ENCODE measurements around the gene MUS81.

The MUS81 gene

DNA sequence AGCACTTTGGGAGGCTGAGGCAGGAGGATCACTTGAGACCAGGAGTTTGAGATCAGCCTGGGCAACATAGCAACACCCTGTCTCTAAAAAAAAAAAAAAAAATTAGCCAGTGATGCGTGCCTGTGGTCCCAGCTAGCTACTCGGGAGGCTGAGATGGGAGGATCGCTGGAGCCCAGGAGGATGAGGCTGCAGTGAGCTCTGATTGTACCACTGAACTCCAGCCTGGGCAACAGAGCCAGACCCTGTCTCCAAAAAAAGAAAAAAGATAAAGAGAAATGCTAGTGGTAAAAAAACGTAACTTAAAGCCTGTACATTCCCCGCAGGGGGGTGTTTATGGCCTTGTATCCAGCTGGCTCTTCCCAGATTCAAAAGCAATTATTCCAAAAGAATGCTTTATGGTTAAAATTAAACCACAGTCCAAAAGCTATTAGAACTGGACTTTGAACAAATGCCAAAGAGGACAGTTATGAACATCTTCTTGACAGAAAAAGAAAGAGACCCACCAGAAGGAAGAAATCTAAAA, 42.9 kb upstream of the MUS81 start:
- TF ChIP-seq, protein P1, sequence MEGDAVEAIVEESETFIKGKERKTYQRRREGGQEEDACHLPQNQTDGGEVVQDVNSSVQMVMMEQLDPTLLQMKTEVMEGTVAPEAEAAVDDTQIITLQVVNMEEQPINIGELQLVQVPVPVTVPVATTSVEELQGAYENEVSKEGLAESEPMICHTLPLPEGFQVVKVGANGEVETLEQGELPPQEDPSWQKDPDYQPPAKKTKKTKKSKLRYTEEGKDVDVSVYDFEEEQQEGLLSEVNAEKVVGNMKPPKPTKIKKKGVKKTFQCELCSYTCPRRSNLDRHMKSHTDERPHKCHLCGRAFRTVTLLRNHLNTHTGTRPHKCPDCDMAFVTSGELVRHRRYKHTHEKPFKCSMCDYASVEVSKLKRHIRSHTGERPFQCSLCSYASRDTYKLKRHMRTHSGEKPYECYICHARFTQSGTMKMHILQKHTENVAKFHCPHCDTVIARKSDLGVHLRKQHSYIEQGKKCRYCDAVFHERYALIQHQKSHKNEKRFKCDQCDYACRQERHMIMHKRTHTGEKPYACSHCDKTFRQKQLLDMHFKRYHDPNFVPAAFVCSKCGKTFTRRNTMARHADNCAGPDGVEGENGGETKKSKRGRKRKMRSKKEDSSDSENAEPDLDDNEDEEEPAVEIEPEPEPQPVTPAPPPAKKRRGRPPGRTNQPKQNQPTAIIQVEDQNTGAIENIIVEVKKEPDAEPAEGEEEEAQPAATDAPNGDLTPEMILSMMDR (IDR thresholded peaks at IDR 0.05; ENCODE audit: insufficient read depth, low read length, poor library complexity, severe bottlenecking): no peak
- H3K36me3 ChIP-seq (ENCODE audit: control insufficient read depth, insufficient read depth, low read length): no peaks in the 10 kb centered on the region
- no peaks in the 10 kb centered on the region; the same call in 1 of the 2 replicates for H3K27me3 ChIP-seq (replicated peaks; ENCODE audit: control insufficient read depth, insufficient read depth, low read length)
- H3K4me3 ChIP-seq (replicated peaks; ENCODE audit: low read depth, low read length): peak overlapping the region; percentile 65
- DNase-seq (ENCODE audit: extremely low read depth, insufficient read length): no peak

DNA sequence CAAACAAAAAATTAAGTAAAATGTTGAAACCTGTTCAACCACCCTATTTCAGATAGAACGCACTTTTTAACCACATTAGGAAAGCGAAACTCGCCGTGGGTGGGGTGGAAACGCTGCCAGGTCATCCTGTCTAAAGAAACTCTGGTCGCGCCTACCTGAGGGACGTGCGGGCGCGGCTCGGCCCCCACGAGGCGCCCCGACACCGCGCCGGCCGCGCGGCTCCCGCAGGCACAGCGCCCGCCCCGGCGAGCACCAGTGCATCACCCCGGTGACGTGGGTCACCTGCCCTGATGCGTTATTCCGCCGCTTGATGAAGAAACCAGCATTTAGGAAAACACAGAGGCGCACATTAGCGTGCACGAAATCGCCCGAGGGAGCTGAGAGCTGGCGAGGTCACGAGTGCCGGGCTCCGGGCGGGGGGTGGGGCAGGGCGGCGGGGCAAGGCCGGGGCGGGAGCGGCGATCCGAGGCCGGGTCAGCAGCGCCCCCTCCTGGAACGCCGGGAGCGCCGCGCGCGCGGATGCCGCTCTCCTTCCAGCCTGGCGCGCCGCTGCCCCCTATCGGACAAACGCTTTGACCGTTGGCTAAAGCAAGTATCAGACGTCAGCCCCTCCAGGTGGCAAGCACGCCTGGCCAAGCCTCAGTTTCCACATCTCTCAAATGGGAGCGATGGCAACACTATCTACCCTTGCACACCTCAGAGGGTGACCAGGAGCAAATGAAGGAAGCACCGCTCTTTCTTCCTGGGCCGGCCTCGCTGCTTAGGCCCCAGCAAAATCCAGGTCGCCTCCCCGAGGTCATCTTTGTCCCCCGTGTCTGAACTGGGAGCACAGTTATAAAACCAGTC, 42.2 kb upstream of the MUS81 start:
- Histone ChIP-seq H3K4me3 (replicated peaks; ENCODE audit: low read depth, low read length) (peak overlapping the region; percentile 65), H3K27me3 (replicated peaks; ENCODE audit: control insufficient read depth, insufficient read depth, low read length) (no peaks in the 10 kb centered on the region), H3K36me3 (ENCODE audit: control insufficient read depth, insufficient read depth, low read length) (no peaks in the 10 kb centered on the region)
- DNase-seq (ENCODE audit: extremely low read depth, insufficient read length): peak; percentile 83
- TF ChIP-seq, protein P1 (IDR thresholded peaks at IDR 0.05; ENCODE audit: insufficient read depth, low read length, poor library complexity, severe bottlenecking): peak; percentile 96

DNA sequence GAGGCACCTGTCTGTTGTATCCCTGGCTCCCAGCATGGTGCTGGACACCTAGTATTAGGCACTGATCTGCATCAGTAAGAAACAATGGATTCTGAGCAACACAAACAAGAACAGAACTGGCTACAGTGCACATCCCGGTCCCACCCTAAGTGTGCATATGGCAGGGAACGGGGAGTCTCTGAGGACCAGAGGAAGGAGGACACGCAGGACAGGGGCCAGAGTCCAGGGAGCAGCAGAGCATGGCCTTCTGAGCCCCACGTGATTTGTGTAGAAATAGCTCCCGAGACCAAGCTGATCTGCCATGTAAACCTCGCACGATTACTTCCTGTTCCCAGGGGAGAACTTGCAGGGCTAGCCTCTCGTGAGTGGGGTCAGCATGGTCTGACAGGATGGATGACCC, 39.1 kb upstream of the MUS81 start:
- Histone ChIP-seq H3K27me3 (replicated peaks; ENCODE audit: control insufficient read depth, insufficient read depth, low read length) (no peaks in the 10 kb centered on the region), H3K4me3 (replicated peaks; ENCODE audit: low read depth, low read length) (no peak overlapping the region), H3K36me3 (ENCODE audit: control insufficient read depth, insufficient read depth, low read length) (no peaks in the 10 kb centered on the region)
- TF ChIP-seq, protein P1 (IDR thresholded peaks at IDR 0.05; ENCODE audit: insufficient read depth, low read length, poor library complexity, severe bottlenecking): no peak
- no peak for DNase-seq (ENCODE audit: extremely low read depth, insufficient read length)

DNA sequence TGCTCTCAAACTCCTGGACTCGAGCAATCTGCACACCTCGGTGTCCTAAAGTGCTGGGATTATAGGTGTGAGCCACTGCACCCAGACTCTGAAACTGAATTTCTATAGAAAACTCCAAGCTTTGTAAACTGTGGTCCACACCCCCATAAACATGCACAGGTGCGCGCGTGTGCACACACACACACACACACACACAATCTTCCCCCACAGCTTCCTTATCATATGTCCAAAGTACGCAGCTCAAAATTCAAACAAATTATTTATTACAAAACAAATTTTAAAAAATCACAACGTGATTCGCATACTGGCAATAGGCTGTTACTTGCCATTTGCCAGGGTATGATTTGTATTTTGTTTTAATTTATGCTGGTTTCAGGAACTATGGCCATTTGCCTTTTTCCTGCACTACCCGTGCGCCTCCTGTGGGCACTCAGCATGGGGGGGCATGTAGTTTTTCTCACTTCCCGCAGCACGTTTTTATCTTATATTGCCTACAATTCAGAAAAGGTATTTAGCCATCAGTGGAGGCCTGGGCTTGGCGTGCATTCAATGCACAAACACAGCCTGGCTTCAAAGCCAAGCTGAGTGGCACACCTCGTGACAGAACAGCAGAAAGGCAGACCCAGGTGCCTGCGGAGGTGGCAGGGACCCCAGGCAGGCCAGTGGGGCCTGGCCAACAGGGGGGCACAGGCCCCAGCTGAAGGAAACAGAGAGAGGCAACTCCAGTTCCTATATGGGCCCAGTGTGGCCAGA, 37.3 kb upstream of the MUS81 start:
- H3K27me3 ChIP-seq (replicated peaks; ENCODE audit: control insufficient read depth, insufficient read depth, low read length): no peaks in the 10 kb centered on the region
- no peak overlapping the region for H3K4me3 ChIP-seq (replicated peaks; ENCODE audit: low read depth, low read length)
- DNase-seq (ENCODE audit: extremely low read depth, insufficient read length): no peak
- H3K36me3 ChIP-seq (ENCODE audit: control insufficient read depth, insufficient read depth, low read length): no peaks in the 10 kb centered on the region
- TF ChIP-seq, protein P1 (IDR thresholded peaks at IDR 0.05; ENCODE audit: insufficient read depth, low read length, poor library complexity, severe bottlenecking): no peak

DNA sequence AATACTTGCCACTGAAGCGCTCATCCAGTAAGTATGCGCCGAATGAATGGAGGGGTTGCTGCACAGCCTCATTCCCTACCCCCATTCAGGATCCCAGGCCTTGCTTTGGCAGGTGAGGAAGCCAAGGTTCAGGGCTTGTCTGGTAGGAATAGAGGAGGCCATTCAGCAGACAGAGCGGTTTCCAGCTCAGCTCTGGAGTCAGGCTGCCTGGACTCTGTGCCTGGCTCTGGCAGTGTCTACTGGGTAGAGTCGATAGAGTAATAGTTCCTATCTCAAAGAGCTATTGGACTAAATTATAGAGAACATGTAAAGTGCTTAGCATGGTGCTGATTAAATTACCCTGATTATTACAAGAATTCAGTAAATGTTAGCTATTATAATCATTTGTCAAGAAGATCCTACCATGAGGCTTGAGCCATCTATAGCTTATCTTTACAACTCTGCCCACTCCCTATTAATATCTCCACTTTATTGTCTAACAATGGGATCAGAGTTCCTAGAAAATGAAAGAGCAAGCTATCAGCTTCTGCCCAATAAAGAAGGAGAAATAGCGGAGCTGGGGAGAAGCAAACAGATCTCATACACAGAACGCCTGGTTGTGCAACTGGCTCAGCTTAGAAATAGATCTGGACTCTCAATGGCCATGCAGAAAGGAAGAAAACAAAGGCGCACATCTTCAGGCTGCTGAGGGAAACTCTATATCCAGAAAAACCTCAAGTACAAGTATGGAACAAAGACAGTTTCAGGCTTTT, 33.1 kb upstream of the MUS81 start:
- Histone ChIP-seq H3K36me3 (ENCODE audit: control insufficient read depth, insufficient read depth, low read length) (no peaks in the 10 kb centered on the region), H3K4me3 (replicated peaks; ENCODE audit: low read depth, low read length) (no peak overlapping the region), H3K27me3 (replicated peaks; ENCODE audit: control insufficient read depth, insufficient read depth, low read length) (no peaks in the 10 kb centered on the region)
- DNase-seq (ENCODE audit: extremely low read depth, insufficient read length): no peak
- TF ChIP-seq, protein P1 (IDR thresholded peaks at IDR 0.05; ENCODE audit: insufficient read depth, low read length, poor library complexity, severe bottlenecking): no peak

Data from GM06990 (cell line).